ENCODE results near the gene NPIPB6.

Gene NPIPB6

DNA sequence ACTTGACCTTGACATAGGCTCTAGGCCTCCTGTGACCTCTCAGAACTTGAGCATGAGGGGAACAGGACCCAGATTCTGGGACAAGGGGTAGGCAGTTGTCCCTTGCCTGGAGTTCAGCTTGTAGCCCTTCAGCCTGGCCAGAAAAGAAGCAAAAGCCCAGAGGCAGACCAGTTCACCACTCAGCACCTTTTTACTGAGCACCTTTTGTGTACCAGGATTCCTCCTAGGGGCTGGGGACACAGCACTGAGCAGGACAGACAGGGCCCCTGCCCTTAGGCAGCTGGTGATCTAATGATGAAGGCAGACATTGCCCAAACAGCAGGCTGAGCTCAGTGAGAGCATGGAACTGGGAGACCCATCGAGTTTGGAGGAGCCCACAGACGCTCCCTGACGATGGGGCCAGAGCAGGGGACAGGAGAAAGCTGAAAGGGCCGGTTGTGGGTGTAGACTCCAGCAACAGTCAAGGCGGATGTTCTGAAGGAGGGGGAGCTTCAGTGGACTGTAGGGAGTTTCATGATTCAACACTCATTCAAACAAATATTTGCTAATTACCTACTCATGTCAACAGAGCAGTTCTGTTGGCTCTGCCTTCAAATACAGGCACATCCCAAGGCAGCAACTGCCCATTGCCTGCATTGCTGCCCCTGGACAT lies 38.9 kb downstream of the NPIPB6 start:
- no peaks in the 10 kb centered on the region for H3K4me1 ChIP-seq (ENCODE audit: control insufficient read depth, insufficient read depth, low read length, poor library complexity, severe bottlenecking)
- H3K36me3 ChIP-seq (ENCODE audit: control insufficient read depth, insufficient read depth, low read length) = peaks cover 5% of the 10 kb centered on the region
- no peak for DNase-seq
- no peak overlapping the region for H3K27ac ChIP-seq (ENCODE audit: insufficient read depth, low read length, poor library complexity, severe bottlenecking)
- H3K27me3 ChIP-seq (replicated peaks; ENCODE audit: control insufficient read depth, insufficient read depth, low read length, poor library complexity, severe bottlenecking) = no peaks in the 10 kb centered on the region
- no peak overlapping the region for H3K4me3 ChIP-seq (ENCODE audit: insufficient read depth, low read depth, low read length, poor library complexity, severe bottlenecking)
- H3K9me3 ChIP-seq (ENCODE audit: control insufficient read depth, low read length) = no peaks in the 10 kb centered on the region

DNA sequence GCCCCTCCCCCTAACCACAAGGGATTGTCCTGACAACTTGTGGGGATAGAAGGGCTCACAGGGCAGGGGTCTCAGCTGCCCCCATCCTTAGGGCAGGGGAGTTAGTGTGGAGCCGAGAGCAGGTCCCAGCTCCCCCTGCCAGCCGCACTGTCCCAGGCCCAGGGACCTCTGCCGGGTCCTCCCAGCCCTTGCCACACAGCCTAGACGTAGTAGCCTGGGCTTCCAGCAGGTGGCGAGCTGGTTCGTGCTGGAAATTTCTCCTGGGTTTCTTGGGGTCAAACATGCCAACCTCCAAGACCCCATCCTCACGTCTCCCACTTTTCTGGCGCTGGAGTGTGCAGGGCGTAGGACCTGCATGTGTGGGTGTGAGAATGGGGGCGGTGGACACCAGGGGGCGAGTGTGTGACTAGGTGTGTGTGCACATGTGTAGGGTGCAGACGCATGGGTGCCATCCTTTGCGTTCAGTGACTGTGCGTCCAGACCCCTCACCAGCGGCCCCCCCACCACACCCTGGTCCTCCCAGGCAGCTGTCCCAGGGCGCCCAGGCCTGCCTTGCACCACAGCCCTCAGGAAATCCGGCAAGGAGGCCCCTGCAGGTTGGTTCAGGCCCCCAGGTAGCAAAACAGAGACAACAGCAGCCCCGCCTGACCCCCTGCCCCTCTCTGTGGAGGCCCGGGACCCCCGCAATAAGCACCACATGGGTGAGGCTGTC lies 41.5 kb downstream of the NPIPB6 start:
- no peak for DNase-seq
- no peak overlapping the region for H3K27ac ChIP-seq (ENCODE audit: insufficient read depth, low read length, poor library complexity, severe bottlenecking)
- H3K4me1 ChIP-seq (ENCODE audit: control insufficient read depth, insufficient read depth, low read length, poor library complexity, severe bottlenecking) = peaks cover 5% of the 10 kb centered on the region
- H3K4me3 ChIP-seq (ENCODE audit: insufficient read depth, low read depth, low read length, poor library complexity, severe bottlenecking) = no peak overlapping the region
- no peaks in the 10 kb centered on the region for H3K27me3 ChIP-seq (replicated peaks; ENCODE audit: control insufficient read depth, insufficient read depth, low read length, poor library complexity, severe bottlenecking)
- no peaks in the 10 kb centered on the region for H3K9me3 ChIP-seq (ENCODE audit: control insufficient read depth, low read length)
- peaks cover 14% of the 10 kb centered on the region for H3K36me3 ChIP-seq (ENCODE audit: control insufficient read depth, insufficient read depth, low read length)

- Histone ChIP-seq H3K27ac (ENCODE audit: insufficient read depth, low read length, poor library complexity, severe bottlenecking) (no peak overlapping the region), H3K36me3 (ENCODE audit: control insufficient read depth, insufficient read depth, low read length) (peaks cover 14% of the 10 kb centered on the region), H3K4me3 (ENCODE audit: insufficient read depth, low read depth, low read length, poor library complexity, severe bottlenecking) (no peak overlapping the region), H3K9me3 (ENCODE audit: control insufficient read depth, low read length) (no peaks in the 10 kb centered on the region), H3K4me1 (ENCODE audit: control insufficient read depth, insufficient read depth, low read length, poor library complexity, severe bottlenecking) (peaks cover 8% of the 10 kb centered on the region), H3K27me3 (replicated peaks; ENCODE audit: control insufficient read depth, insufficient read depth, low read length, poor library complexity, severe bottlenecking) (no peaks in the 10 kb centered on the region)
- no peak for DNase-seq
Measured at GRCh38 chr16:28320741-28321140, 42.6 kb downstream of the NPIPB6 start.

- DNase-seq = no peak
- Histone ChIP-seq H3K4me1 (ENCODE audit: control insufficient read depth, insufficient read depth, low read length, poor library complexity, severe bottlenecking) (peaks cover 8% of the 10 kb centered on the region), H3K9me3 (ENCODE audit: control insufficient read depth, low read length) (no peaks in the 10 kb centered on the region), H3K27me3 (replicated peaks; ENCODE audit: control insufficient read depth, insufficient read depth, low read length, poor library complexity, severe bottlenecking) (no peaks in the 10 kb centered on the region), H3K36me3 (ENCODE audit: control insufficient read depth, insufficient read depth, low read length) (peaks cover 14% of the 10 kb centered on the region), H3K4me3 (ENCODE audit: insufficient read depth, low read depth, low read length, poor library complexity, severe bottlenecking) (no peak overlapping the region), H3K27ac (ENCODE audit: insufficient read depth, low read length, poor library complexity, severe bottlenecking) (no peak overlapping the region)
Measured at GRCh38 chr16:28320023-28320561, 43.2 kb downstream of the NPIPB6 start.

DNA sequence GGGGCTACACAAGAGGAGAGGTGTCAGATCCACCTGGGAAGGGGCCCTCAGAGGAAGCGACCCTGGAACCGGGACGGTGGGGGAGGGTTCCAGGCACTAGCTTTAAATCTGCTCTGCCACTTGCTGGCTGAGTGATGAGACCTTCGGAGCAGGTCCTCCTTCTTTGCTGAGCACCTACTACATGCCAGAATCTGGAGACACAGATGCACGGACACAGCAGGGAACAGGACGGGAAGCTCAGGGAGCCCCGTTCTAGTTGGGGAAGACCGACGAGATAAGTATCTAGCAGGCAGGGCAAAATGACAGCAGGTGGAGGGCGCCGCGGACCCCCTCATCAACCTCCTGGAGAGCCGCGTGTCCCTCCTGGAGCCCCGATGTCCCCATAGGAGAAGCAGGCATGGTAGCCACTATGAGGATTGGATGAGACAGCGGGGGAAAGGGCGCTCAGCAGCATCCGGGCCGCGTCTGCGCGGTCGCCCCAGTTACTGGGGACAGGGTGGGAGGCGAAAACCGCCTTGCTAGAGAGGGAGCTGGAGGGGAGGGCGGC lies 43.8 kb downstream of the NPIPB6 start:
- Histone ChIP-seq H3K36me3 (ENCODE audit: control insufficient read depth, insufficient read depth, low read length) (peaks cover 14% of the 10 kb centered on the region), H3K4me1 (ENCODE audit: control insufficient read depth, insufficient read depth, low read length, poor library complexity, severe bottlenecking) (peaks cover 8% of the 10 kb centered on the region), H3K27ac (ENCODE audit: insufficient read depth, low read length, poor library complexity, severe bottlenecking) (no peak overlapping the region), H3K27me3 (replicated peaks; ENCODE audit: control insufficient read depth, insufficient read depth, low read length, poor library complexity, severe bottlenecking) (no peaks in the 10 kb centered on the region), H3K9me3 (ENCODE audit: control insufficient read depth, low read length) (no peaks in the 10 kb centered on the region), H3K4me3 (ENCODE audit: insufficient read depth, low read depth, low read length, poor library complexity, severe bottlenecking) (no peak overlapping the region)
- DNase-seq = no peak

GRCh38 chr16:28318042-28318744 lies 45.1 kb downstream of the NPIPB6 start:
- Histone ChIP-seq H3K4me1 (ENCODE audit: control insufficient read depth, insufficient read depth, low read length, poor library complexity, severe bottlenecking) (peaks cover 8% of the 10 kb centered on the region), H3K4me3 (ENCODE audit: insufficient read depth, low read depth, low read length, poor library complexity, severe bottlenecking) (no peak overlapping the region), H3K9me3 (ENCODE audit: control insufficient read depth, low read length) (no peaks in the 10 kb centered on the region), H3K27me3 (replicated peaks; ENCODE audit: control insufficient read depth, insufficient read depth, low read length, poor library complexity, severe bottlenecking) (no peaks in the 10 kb centered on the region), H3K36me3 (ENCODE audit: control insufficient read depth, insufficient read depth, low read length) (peaks cover 14% of the 10 kb centered on the region), H3K27ac (ENCODE audit: insufficient read depth, low read length, poor library complexity, severe bottlenecking) (no peak overlapping the region)
- DNase-seq = no peak

GRCh38 chr16:28317040-28317880 lies 46.0 kb downstream of the NPIPB6 start:
- no peak overlapping the region for H3K4me3 ChIP-seq (ENCODE audit: insufficient read depth, low read depth, low read length, poor library complexity, severe bottlenecking)
- peaks cover 12% of the 10 kb centered on the region for H3K4me1 ChIP-seq (ENCODE audit: control insufficient read depth, insufficient read depth, low read length, poor library complexity, severe bottlenecking)
- no peaks in the 10 kb centered on the region for H3K9me3 ChIP-seq (ENCODE audit: control insufficient read depth, low read length)
- H3K36me3 ChIP-seq (ENCODE audit: control insufficient read depth, insufficient read depth, low read length) = peaks cover 14% of the 10 kb centered on the region
- H3K27ac ChIP-seq (ENCODE audit: insufficient read depth, low read length, poor library complexity, severe bottlenecking) = no peak overlapping the region
- no peaks in the 10 kb centered on the region for H3K27me3 ChIP-seq (replicated peaks; ENCODE audit: control insufficient read depth, insufficient read depth, low read length, poor library complexity, severe bottlenecking)
- DNase-seq = peak; percentile 41 to 61 (median 60)

DNA sequence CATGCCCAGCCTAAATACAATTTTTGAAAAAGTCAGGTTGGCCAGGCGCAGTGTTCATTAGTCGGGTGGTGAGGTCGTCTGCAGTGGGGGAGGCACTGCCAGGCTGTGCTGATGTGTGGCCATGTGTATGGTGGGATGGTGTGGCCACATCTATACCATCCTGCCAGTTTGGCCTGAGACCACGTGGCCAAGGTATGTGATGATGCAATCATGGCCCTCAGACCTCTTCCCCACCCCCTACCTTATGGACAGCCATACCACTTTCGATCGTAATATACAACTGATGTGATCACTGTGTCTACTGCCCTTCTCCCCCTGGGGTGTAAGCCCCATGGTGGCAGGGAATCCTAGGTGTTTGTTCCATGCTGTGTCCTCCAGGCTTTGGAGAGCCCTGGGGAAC lies 47.3 kb downstream of the NPIPB6 start:
- peaks cover 24% of the 10 kb centered on the region for H3K4me1 ChIP-seq (ENCODE audit: control insufficient read depth, insufficient read depth, low read length, poor library complexity, severe bottlenecking)
- no peaks in the 10 kb centered on the region for H3K27me3 ChIP-seq (replicated peaks; ENCODE audit: control insufficient read depth, insufficient read depth, low read length, poor library complexity, severe bottlenecking)
- H3K9me3 ChIP-seq (ENCODE audit: control insufficient read depth, low read length) = no peaks in the 10 kb centered on the region
- H3K4me3 ChIP-seq (ENCODE audit: insufficient read depth, low read depth, low read length, poor library complexity, severe bottlenecking) = no peak overlapping the region
- no peak for DNase-seq
- H3K36me3 ChIP-seq (ENCODE audit: control insufficient read depth, insufficient read depth, low read length) = peaks cover 14% of the 10 kb centered on the region
- H3K27ac ChIP-seq (ENCODE audit: insufficient read depth, low read length, poor library complexity, severe bottlenecking) = no peak overlapping the region

- no peak for DNase-seq
Measured at GRCh38 chr16:28313587-28313986, 49.7 kb downstream of the NPIPB6 start.

More at GRCh38 chr16:28313587-28313986, 49.7 kb downstream of the NPIPB6 start:
- peaks cover 5% of the 10 kb centered on the region for H3K36me3 ChIP-seq (ENCODE audit: control insufficient read depth, insufficient read depth, low read length)
- H3K27me3 ChIP-seq (replicated peaks; ENCODE audit: control insufficient read depth, insufficient read depth, low read length, poor library complexity, severe bottlenecking) = no peaks in the 10 kb centered on the region
- peaks cover 47% of the 10 kb centered on the region for H3K4me1 ChIP-seq (ENCODE audit: control insufficient read depth, insufficient read depth, low read length, poor library complexity, severe bottlenecking)
- no peak overlapping the region for H3K4me3 ChIP-seq (ENCODE audit: insufficient read depth, low read depth, low read length, poor library complexity, severe bottlenecking)
- no peaks in the 10 kb centered on the region for H3K9me3 ChIP-seq (ENCODE audit: control insufficient read depth, low read length)
- no peak overlapping the region for H3K27ac ChIP-seq (ENCODE audit: insufficient read depth, low read length, poor library complexity, severe bottlenecking)
